Glutamatergic neuron (in vitro differentiated cells): Measurements from ENCODE around the gene FBH1. TPM values are rescaled to one million over a fixed set of nuclear protein-coding genes. Genes with fewer than 3 reads are reported as not detected.
A peak's percentile ranks its signal among the peaks of the same experiment; 100 is the strongest.

Source experiments
- DNase-seq: peaks from one replicate; pipeline ENCODE4 v3.0.0; 2022
- H3K27ac Mint-ChIP-seq: one replicate; pipeline ENCODE4 v1.8.0; 2020; ENCODE audit warnings: mild to moderate bottlenecking, mixed read lengths, inconsistent platforms; ENCODE audit not compliant: unreplicated experiment
- H3K27me3 Mint-ChIP-seq: one replicate; pipeline ENCODE4 v1.8.0; 2020; ENCODE audit warnings: mild to moderate bottlenecking, moderate library complexity, mixed read lengths, inconsistent platforms; ENCODE audit not compliant: unreplicated experiment
- H3K36me3 Mint-ChIP-seq: one replicate; pipeline ENCODE4 v1.8.0; 2020; ENCODE audit warnings: mild to moderate bottlenecking, mixed read lengths, inconsistent platforms; ENCODE audit not compliant: unreplicated experiment
- H3K4me1 Mint-ChIP-seq: one replicate; pipeline ENCODE4 v1.8.0; 2020; ENCODE audit warnings: mild to moderate bottlenecking, low read depth, mixed read lengths, inconsistent platforms; ENCODE audit not compliant: unreplicated experiment
- H3K4me3 Mint-ChIP-seq: one replicate; pipeline ENCODE4 v1.8.0; 2020; ENCODE audit warnings: mild to moderate bottlenecking, mixed read lengths, inconsistent platforms; ENCODE audit not compliant: unreplicated experiment
- H3K9me3 Mint-ChIP-seq: one replicate; pipeline ENCODE4 v1.8.0; 2020; ENCODE audit warnings: mild to moderate bottlenecking, moderate library complexity, mixed read lengths, inconsistent platforms; ENCODE audit not compliant: unreplicated experiment
- total RNA-seq: library from RNA; stranded (reverse); fragmentation: NEBNext Ultra II Directional; extraction: Animal tissue kit (Norgen Biotek cat#: 25700); gene quantifications from one replicate; pipeline ENCODE4 v1.2.1, GENCODE V29; 2021; ENCODE audit not compliant: unreplicated experiment
- TF ChIP-seq, protein P1 (sequence below): fragments of 200-600 bp; sonication (generic); IDR thresholded peaks from one replicate; pipeline ENCODE4 v1.5.0; 2021; ENCODE audit not compliant: partially characterized antibody, unreplicated experiment

The FBH1 gene
- total RNA-seq, 1 donor from 2014 or later: 65.0 TPM

DNA sequence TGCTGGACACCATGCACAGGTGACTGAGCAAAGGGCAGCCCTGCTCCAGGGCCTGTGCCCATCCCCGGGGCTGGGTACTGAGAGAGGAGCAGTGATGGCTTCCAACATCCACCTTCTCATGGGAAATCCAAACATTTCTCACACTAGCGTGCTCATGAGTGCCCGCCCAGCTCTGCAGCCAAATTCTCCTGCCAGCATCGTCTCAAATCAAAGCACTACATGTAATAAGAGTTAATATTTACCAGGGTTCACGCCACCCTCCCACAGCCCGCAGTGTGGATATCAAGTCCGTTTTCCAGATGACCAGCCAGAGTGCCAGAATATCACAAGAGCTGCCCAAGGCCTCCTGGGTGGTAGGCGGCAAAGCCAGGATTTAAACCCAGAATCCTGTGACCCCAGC lies 75.2 kb downstream of the FBH1 start:
- Mint-ChIP-seq H3K27me3 (peaks cover 3% of the 10 kb centered on the region), H3K27ac (no peak overlapping the region), H3K4me1 (peaks cover 8% of the 10 kb centered on the region), H3K36me3 (no peaks in the 10 kb centered on the region), H3K4me3 (no peak overlapping the region), H3K9me3 (peaks cover 3% of the 10 kb centered on the region)
- DNase-seq: no peak
- TF ChIP-seq, protein P1, sequence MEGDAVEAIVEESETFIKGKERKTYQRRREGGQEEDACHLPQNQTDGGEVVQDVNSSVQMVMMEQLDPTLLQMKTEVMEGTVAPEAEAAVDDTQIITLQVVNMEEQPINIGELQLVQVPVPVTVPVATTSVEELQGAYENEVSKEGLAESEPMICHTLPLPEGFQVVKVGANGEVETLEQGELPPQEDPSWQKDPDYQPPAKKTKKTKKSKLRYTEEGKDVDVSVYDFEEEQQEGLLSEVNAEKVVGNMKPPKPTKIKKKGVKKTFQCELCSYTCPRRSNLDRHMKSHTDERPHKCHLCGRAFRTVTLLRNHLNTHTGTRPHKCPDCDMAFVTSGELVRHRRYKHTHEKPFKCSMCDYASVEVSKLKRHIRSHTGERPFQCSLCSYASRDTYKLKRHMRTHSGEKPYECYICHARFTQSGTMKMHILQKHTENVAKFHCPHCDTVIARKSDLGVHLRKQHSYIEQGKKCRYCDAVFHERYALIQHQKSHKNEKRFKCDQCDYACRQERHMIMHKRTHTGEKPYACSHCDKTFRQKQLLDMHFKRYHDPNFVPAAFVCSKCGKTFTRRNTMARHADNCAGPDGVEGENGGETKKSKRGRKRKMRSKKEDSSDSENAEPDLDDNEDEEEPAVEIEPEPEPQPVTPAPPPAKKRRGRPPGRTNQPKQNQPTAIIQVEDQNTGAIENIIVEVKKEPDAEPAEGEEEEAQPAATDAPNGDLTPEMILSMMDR: no peak

DNA sequence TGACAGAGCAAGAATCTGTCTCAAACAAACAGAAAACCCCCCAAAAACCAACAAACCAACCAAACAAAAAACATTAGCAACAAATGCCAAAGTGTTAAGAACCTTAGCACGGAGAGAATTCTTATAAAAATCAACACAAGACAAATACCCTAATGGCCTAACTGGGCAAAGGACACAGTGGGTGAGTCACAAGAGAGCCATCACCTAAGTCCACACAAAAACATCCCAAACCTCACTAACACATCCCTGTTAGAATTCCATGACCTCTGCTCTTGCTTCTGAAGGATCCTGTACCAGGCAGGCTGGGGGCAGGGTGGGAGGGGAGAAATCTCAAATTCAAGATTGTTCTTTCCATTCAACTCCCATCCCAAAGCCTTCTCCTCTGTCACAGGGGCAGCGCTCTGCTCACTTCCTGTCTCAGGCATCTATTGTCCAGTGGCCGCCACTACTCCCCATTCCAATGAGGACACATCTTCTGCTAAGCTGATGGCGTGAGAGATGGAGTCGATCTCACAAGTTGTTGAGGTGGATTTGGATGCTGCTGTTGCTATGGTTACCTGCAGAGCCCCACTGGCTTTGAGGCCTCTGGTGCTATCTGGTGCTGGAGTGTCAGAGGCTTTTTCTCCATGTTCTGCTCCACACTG lies 78.1 kb downstream of the FBH1 start:
- Mint-ChIP-seq H3K27me3 (no peaks in the 10 kb centered on the region), H3K9me3 (peaks cover 2% of the 10 kb centered on the region), H3K27ac (peak overlapping the region; percentile 43), H3K36me3 (no peaks in the 10 kb centered on the region), H3K4me3 (no peak overlapping the region), H3K4me1 (peaks cover 4% of the 10 kb centered on the region)
- TF ChIP-seq, protein P1: no peak
- DNase-seq: no peak

DNA sequence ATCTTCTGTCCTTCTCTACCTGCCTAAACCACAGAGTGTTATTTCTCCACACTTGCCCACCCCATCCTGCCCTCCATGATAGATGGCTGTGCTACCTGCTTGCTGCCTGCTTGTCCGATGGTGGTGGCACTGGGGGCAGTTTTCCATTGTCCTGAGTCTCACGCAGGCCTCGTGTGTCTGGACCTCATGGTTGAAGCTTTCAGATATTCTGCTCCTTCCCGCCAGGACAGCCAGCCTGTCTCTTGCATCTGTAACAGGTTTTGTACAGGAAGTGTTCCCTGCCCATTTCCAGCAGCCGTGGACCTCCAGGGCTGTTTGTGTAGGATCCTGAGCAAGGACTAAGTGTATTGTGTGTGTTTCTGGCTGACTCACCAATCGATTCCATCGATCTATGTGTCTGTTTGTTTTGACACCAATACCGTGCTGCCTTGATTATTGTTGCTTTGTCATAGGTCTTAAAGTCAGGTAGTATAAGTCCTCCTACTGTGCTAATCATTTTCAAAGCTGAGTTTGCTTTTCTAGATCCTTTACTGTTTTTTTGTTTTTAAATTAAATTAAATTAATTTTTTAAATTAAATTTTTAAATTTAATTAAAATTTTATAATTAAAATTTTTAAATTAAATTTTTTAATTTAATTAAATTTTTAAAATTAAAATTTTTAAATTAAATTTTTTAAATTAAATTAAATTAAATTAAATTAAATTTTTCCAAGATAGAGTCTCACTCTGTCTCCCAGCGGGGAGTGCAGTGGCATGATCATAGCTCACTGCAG lies 78.8 kb downstream of the FBH1 start:
- TF ChIP-seq, protein P1: no peak
- Mint-ChIP-seq H3K27me3 (no peaks in the 10 kb centered on the region), H3K27ac (peak overlapping the region; percentile 43), H3K4me1 (peaks cover 3% of the 10 kb centered on the region), H3K36me3 (no peaks in the 10 kb centered on the region), H3K9me3 (peaks cover 2% of the 10 kb centered on the region), H3K4me3 (no peak overlapping the region)
- no peak for DNase-seq

DNA sequence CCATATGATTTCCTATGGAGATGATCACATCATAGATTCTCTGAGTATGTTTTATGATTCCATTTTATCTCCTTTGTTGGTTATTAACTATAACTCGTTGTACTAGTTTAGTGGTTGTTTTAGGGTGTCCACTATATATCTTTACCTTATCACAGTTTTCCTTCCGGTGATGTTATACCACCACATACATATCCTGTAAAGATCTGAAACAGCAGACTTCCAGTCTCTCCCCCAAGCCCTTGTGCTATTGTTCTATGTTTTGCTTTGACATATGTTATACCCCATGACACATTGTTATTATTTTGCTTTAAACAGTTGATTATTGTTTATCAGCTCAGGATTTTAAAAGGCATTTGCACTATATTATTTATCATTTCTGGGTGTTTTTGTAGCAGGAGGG lies 80.0 kb downstream of the FBH1 start:
- TF ChIP-seq, protein P1: no peak
- no peak for DNase-seq
- Mint-ChIP-seq H3K4me3 (no peak overlapping the region), H3K27ac (no peak overlapping the region), H3K9me3 (peaks cover 2% of the 10 kb centered on the region), H3K36me3 (no peaks in the 10 kb centered on the region), H3K4me1 (peaks cover 3% of the 10 kb centered on the region), H3K27me3 (no peaks in the 10 kb centered on the region)

DNA sequence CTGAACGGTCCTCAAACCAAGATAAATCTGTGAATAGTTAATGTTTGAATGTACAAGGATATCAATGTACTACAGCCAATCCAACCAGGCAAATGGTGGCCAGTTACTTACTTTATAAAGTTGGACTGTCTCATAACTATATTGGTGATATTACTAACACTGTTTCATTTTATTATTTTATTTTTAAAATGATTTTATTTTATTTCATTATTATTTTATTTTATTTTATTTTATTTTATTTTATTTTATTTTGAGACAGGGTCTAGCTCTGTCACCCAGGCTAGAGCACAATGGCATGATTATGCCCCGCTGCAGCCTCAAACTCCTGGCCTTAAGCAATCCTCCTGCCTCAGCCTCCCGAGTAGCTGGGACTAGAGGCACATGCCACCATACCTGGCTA lies 80.5 kb downstream of the FBH1 start:
- TF ChIP-seq, protein P1: no peak
- Mint-ChIP-seq H3K4me1 (peaks cover 3% of the 10 kb centered on the region), H3K4me3 (no peak overlapping the region), H3K9me3 (peaks cover 2% of the 10 kb centered on the region), H3K27me3 (no peaks in the 10 kb centered on the region), H3K27ac (no peak overlapping the region), H3K36me3 (no peaks in the 10 kb centered on the region)
- no peak for DNase-seq
